Ramos (cell line): ENCODE data around the gene TNXB.

Source experiments
- in situ Hi-C: fragments of 300-500 bp; cut with MboI; formaldehyde crosslinking; loops from one replicate; pipeline ENCODE4 v1.14.3; 2022; ENCODE audit warnings: low sequenced_read_pairs; ENCODE audit not compliant: unreplicated experiment

TNXB gene

DNA sequence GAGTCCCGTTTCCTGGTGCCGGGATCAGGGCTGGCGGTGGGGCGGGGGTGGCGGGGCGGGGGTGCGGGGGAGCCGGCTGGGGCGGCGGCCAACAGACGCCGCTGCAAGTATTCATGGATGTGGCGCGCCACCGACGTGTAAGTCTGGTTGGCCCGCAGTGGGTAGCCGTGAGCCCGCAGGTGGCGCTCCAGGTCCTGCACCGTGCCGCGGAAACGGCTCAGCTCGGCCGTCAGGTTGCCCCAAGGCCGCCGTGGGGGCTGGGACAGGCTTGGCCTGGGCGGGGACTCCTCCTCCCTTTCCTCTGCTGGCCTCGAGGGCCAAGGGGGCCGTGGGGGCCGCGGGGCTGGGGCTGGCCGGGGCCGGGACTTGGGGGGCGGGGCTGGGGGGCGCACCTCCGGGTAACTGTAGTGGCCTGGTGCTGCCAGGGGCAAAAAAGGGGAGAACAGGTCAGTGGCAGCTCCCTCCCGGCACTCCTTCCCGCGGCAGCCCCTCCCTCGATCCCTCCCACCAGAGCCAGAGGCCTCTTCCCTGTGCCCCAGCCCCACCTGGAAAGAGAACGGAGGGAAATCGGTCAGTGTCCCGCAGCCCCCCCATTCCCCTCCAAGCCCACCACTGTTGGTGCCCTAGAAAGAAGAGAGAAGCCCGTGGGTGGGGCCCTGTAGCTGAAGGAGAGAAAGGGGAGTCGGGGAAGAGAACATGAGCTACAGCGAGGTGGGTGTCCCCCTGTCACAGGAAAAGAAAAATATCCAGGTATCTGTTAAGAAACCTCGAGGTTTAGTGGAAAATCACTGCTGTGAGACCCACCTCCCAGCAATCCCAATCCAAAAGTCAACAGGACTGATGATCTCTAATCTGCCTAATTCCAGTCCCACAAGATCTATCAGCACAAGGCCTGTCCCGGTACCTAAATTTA lies 21.3 kb downstream of the TNXB start:
- in situ Hi-C loops, result no loop called here

DNA sequence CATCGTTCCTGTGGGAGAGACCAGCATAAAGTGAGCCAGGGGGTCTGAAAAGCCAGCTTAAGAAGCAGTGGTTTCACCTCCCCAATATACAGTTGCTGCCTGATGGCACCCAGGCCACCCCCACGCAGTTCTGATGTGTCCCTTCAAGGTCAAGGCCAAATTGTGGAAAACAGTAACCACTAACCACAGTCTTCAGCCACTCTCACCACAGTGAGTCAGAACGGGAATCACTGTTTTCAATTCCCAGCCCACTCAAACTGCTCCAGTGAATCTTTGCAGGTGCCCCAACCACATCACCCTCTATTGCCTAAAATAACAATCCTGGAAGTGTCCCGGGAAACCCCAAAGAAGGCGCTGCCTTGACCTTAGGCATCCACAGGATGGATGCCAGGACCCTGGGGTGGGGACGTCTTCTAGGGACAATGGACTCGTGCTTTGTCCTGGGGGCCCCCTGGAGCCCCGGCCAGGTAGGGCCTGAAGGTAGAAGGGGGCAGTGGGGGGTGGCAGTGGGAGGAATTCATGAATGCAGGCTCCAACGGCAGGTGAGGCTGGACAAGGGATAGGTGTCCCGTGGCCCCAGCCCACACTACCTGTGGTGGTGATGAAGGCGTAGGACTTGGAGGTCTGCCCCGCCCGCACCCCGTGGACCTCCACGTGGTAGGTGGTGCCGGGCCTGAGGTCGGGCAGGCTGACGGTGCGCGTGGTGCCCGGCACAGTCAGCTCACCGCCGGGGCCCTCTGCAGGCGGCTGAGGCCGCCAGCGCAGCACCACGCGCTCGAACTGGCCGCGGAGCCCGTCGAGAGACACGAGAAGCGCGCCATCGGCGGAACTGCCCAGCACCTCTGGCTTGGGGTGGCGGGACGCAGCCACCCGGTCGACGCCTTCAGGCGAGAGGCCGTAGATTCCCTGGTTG lies 22.2 kb downstream of the TNXB start:
- in situ Hi-C loops, result no loop called here

DNA sequence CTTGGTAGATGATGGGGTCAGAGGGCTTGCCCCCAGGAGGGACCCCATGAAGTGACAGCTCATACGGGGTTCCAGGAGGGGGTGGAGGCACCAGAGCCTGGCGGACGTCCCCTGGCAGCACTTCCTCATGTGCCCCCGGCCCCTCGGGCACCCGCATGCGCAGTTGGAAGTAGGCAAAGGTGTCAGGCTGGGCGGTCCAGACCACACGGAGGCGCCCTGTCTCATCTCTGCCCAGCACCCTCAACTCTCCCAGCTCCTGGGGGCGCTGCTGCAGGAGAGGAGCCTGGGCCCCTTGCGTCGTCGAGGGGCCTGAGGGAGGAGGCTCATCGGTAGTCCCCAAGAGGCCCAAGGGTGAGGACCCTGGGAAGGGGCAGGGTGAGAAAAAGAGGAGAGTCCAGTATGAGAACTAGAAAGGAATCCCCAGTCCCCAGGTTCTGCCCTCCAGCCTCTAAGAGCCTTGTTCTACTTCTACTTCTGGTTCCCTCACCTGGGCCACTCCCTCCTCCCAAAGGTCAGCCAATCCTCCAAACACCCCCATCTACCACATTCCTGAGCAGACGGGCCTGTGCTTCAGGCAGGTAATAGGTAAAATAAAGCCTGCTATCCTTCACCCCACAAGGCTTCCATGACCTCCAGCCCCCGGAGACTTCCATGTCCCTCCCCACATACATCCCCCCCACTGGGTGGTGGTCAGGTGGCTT lies 23.2 kb downstream of the TNXB start:
- in situ Hi-C loops, result no loop called here

DNA sequence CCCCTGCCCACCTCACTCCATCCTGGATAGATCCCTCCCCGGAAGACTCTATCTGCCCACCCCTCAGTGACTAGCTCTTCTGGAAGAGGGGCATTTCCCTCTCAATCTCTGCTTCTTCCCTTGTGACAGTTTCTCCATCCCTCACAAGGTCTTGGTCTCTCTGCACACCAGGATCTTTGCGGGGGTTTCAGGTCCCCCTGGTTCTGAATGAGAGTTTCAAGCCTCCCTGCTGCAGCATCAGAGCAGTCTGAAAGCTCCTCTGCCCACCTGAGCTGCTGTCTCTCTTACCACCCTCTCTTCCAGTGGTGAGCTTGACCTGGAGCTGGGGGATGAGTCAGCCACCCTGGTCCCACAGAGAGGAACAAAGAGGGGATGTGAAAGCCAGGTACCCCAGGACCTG lies 24.4 kb downstream of the TNXB start:
- in situ Hi-C loops, result no loop called here

DNA sequence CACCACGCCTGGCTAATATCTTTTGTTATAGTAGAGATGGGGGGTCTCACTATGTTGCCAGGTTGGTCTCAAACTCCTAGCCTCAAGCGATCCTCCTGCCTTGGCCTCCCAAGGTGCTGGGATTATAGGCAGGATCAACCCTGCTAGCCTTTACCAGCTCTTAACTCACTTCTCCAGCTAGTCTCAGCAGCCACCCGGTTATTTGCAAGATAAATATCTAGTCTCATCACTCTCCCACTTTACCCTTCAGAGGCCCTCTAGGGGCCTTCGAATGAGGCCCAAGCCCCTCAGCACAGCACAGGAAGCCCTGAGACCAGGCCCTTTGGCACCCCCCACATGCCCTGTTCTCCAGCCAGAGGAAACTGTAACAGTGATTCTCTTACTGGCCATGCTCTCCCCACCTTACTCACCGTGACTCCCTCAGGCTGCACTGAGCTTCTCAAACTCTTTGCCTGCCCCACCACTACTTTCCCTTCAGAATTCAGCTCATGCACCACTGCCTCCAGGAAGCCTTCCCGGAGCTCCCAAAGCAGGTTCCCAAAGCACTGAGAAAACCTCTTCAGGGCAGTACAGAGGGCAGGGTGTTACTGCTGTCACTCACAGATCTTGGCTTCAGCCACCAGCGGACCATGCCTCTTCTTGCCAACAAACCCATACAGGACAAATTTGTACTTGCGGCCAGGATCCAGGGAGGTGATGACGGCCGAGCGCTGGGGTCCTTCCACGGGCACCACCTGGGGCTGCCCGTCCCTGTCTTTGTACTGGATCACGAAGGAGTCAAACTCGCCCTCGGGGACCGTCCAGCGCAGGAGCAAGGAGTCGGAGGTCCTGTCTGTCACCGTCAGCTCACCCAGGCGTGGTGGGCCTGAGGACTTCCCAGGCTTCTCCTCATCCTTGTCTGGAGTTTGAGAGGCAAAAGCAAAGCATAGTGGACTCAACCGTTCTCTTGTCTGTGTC lies 25.0 kb downstream of the TNXB start:
- in situ Hi-C loops, result no loop called here

DNA sequence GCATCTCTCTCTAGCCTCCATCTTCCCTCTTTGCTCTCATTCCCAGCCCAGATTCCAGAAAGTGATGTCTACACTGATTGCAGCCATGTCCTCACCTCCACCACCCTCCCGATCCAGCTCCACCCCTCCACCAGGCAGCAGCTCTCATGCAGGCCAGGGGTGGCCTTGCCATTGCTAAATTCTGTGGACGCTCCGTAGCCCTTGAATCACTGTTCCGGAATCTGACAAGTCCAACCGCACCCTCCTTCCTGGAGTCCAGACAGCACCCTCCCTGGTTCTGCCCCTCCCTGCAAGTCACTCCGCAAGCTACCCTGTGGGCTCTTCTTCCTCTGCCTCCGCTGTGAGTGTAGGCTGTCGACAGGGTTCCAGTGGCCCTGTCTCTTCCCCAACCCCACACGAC lies 26.2 kb downstream of the TNXB start:
- in situ Hi-C loops, result no loop called here

DNA sequence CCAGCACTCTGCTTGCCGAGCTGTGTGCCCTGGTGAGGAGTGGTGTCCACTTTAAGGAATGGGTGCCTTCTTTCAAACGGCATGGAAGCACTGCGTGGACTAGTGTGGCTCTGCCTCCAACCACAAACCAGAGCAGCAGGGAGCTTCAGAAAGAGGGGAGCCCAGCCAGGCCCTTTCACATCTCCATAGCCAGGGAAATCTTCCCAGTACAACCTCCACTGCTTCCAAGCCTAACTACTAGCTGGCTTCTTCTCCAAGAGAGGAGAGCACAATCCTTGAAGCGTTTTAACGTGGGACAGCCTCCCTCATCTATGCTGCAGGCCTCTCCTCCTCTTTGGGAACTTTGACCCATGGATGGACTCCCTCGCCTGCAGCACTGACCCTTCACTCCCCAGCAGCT lies 26.7 kb downstream of the TNXB start:
- in situ Hi-C loops, result no loop called here

DNA sequence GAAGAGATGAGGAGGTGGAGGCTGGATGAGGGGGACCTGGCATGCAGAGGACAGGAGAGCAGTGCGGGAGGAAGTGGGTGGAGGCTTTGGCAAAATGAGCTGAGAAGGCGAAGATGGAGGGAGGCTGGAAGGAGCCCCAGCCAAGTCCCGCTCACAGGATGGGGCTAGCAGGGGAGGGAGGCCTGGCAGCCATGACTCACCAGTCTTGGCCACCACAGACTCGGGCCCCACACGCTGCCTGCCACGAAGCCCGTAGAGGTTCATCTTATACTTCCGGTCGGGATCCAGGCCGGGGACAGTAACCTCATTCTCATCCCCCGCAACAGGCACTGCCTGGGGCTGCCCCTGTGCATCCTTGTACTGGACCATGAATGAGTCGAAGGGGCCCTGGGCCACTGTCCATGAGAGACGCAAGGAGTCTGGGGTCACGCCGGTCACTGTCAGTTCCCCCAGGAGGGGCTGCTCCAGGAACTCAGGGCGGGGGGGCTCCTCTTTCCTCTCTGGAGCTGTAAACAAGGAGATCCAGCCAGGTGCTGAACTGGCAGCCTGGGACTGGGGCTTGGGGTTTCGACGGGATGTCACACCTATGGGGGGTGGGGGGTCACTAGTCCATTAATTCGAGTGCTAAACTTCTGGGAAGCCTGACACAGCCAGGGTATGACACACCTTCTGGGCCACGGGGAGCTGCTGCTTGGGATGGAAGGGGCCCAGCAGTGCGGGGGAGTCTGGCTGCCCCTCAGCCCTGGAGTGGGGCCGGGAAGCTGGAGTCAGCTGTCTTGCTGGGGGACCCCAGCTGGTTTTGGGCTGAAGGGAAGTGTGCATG lies 27.8 kb downstream of the TNXB start:
- in situ Hi-C loops, result no loop called here

DNA sequence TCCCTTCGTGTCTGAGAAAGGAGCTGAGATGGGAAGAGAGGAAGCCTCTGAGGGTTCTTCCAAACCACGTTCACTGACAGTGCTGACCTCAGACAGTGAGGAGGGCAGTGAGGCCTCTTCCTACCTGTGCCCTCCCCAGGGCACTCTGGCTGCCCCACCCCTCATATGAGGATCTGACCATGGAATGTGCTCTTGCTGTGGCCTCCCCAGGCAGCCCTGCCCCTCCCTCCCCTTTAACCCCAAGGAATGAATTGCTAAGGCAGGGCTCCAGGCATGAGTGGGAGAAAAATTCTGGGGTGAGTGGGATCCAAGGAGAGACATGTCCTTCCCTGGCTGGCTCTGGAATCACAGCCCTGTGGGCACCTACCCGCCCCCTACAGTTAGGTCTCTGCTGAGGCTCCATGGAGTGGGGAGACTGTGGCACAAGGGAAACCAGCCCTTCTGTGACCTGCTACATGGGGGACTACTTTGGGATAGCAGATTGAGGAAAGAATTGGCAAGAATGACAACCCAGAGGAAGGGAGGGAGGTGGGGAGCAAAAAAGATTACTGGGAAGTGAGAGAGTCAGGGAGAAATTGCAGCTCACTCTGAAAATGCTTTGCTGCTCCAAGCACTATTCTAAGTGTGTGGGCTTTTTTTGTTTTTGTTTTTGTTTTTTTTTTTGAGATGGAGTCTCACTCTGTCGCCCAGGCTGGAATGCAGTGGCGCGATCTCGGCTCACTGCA lies 29.4 kb downstream of the TNXB start:
- in situ Hi-C loops, result no loop called here

DNA sequence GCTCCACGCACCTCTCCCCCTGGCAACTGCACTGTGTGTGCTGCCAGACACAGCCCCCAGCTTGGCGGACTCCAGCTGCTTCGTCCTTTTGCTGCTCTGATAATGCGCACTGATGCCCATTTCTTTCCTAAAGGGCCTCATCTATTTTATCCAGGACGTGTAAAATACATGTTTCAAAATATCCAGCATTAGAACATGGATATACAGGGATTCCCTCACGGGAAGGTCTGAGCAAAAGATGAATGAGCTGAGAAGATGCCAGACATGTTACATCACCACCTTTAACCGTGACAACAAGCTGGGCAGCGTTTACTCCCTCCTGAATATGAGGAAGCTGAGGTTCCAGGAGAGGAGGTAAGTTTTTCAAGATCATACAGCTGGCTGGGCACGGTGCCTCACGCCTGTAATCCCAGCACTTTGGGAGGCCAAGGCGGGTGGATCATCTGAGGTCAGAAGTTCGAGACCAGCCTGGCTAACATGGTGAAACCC lies 32.8 kb downstream of the TNXB start:
- in situ Hi-C loops, result no loop called here

DNA sequence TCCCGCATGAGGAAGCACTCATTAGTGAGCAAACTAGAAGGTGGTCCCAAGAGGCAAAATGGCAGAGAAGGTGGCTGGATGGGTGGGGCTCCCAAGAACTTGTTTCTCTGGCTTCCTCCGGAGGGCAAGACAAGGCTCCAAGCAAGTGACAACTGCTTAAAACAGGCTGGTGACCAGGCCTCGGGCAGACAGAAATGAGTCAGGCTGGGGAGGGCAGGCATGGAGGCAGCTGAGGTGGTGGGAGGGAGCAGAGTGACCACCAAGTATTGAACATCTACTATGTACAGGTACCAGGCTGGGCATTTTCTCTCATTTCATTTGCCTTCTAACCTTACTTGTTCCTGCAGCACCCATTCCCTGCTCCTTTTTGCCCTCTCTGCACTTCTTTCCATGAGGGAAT lies 33.4 kb downstream of the TNXB start:
- in situ Hi-C loops, result no loop called here

DNA sequence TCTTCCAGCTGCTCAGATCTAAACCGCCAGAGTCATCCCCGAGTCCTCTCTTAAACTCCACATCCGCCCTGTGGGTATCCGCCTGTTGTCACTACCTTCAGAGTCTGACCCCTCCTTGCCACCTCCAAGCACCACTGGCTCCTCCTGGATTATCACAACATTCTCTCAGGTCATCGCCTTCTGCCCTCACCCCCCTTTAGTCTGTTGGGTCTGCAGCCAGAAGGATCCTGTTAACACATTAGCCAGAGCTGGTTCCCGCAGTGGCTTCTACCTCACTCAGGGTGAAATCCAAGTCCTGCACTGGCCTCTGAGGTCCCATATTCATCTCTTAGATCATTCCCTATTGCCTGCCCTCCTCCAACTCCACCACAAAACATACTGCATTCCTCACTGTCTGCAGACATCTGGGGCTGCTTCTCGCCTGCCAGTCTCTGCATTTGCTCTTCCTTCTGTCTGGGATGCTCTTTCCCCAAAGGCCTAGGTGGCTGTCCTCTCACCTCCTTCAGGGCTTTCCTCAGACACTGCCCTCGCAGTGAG lies 34.1 kb downstream of the TNXB start:
- in situ Hi-C loops, result no loop called here

DNA sequence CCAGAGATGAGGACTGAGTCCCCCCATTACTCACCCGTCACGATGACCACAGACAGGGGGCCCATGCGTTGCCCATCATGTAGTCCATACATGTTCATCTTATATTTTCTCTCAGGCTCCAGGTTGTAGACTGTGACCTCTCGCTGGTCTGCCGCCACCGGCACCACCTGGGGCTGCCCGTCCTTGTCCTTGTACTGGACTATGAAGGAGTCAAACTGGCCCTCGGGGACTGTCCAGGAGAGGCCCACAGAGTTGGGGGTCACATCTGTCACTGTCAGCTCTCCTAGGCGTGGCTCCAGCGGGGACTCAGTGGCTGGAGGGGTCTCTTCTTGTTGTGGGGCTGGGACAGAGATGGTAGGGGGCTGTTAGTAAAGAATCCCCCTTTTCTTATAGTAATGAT lies 35.5 kb downstream of the TNXB start:
- in situ Hi-C loops, result no loop called here

DNA sequence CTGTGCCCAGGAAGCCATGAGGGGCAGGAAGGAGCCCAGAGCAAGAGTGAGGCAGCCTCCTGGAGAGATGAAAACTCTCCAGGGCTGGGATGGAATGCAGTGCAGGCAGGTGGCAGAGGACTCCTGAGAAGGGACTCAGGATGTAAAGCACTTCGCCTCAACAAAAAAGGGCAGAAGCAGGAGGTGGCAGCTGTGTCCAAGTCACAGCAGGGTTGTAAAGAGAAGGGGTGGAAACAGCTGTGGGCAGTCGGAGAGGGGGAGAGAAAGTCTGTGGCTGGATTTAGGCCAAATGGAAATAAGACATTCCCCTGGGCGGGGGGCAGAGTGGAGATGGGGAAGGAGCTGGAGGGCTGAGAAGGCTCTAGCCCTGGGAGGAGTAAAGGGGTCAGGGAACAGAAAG lies 36.0 kb downstream of the TNXB start:
- in situ Hi-C loops, result no loop called here

DNA sequence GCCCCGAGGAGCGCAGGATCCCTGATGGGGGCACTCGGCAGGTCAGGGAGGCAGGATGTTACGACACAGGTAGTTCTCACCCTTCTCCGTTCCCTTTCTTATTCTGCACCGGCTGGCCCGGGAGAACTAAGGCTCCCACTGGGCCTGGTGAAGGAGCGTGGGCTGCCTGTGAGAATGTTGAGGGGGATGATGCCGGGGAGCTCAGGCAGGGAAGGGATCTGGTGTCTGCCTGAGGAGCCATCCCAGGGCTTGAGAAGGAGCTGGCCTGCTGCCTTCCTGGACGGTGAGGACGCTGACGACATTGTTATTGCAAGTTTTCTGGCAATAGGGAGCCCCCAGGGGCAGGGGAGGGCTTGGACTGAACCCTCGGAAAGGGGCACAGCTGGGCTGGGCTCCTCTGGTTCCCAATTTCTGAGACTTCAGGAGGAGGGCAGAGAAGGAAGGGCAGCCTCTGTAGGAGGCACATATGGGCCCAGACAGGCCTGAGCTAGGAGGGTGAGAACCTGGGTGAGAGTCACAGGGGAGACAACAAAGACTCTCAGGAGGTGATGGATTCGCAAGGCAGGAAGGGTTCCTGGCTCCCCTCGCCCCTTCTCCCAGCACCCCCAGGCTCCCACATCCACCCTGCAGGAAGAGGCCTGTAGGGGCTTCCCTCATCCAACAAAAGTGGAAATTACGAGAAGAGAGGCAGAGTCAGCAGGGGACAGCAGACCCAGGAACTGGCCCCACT lies 38.2 kb downstream of the TNXB start:
- in situ Hi-C loops, result no loop called here

DNA sequence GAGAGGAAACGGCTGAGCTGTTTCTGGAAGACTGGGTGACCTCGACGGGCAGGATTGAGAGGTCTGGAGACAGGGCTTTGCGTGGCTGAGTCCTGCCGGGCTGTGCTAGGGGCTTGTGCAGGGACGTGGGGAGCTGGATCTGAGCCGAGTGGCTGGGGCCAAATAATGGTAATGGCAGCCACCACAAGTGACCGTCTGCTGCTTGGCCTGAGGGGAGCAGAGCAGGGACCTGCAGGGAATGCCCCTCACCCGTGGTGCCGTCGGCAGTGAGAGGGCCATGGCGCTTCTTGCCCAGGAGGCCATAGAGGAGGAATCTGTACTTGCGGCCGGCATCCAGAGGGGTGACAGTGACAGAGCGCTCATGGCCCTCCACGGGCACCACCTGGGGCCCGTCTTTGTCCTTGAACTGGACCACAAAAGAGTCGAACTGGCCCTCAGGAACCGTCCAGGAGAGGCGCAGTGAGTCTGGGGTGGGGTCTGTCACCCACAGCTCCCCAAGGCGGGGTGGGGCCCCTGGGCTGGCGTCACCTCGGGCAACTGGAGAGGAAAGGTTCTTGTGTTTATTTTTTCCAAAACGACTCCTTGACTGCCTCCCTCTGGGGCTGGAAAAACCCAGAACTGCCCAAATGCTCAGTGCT lies 39.1 kb downstream of the TNXB start:
- in situ Hi-C loops, result no loop called here

DNA sequence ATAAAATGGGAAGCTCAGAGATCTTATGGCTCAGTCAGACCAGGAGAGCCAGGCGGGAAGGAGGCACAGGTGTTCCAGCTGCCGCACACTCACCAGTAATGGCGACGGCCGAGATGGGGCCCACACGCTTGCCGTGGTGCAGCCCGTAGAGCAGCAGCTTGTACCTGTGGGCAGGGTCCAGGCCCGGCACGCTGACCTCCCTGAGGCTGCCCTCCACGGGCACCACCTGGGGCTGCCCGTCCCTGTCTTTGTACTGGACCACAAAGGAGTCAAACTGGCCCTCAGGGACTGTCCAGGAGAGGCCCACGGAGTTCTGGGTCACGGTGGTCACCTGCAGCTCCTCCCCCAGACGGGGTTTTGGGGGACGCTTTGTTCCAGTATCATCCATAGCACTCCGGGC lies 39.7 kb downstream of the TNXB start:
- in situ Hi-C loops, result no loop called here
